Ectodermal cell (in vitro differentiated cells): Measurements from ENCODE around the gene IRAK2.

Experiments used
- H3K27ac ChIP-seq: 2 replicates; pipeline ENCODE4 v1.7.0; 2013; ENCODE audit warnings: mild to moderate bottlenecking, low read depth, low read length; ENCODE audit not compliant: insufficient read depth, poor library complexity, severe bottlenecking
- H3K27me3 ChIP-seq: 2 replicates; pipeline ENCODE4 v1.7.0; 2013; ENCODE audit warnings: mild to moderate bottlenecking, low read length; ENCODE audit not compliant: insufficient read depth, control insufficient read depth, poor library complexity, severe bottlenecking
- H3K36me3 ChIP-seq: one replicate; pipeline ENCODE4 v1.7.0; 2013; ENCODE audit warnings: low read length; ENCODE audit not compliant: control insufficient read depth, insufficient read depth
- H3K4me1 ChIP-seq: one replicate; pipeline ENCODE4 v1.7.0; 2013; ENCODE audit warnings: low read length; ENCODE audit not compliant: control insufficient read depth, insufficient read depth
- H3K4me3 ChIP-seq: 2 replicates; pipeline ENCODE4 v1.7.0; 2013; ENCODE audit warnings: low read depth, low read length, control low read depth; ENCODE audit not compliant: insufficient read depth
- H3K9me3 ChIP-seq: 2 replicates; pipeline ENCODE4 v1.7.0; 2013; ENCODE audit warnings: mild to moderate bottlenecking, low read length, moderate library complexity; ENCODE audit not compliant: control insufficient read depth
- WGBS, 2 experiments: methylation state at CpG; one replicate each; pipeline ENCODE4 v1.1.7; 2013; ENCODE audit warnings: missing lambda C conversion rate in 2 of 2; 5-methylcytosine and 5-hydroxymethylcytosine counted together

IRAK2 gene

DNA sequence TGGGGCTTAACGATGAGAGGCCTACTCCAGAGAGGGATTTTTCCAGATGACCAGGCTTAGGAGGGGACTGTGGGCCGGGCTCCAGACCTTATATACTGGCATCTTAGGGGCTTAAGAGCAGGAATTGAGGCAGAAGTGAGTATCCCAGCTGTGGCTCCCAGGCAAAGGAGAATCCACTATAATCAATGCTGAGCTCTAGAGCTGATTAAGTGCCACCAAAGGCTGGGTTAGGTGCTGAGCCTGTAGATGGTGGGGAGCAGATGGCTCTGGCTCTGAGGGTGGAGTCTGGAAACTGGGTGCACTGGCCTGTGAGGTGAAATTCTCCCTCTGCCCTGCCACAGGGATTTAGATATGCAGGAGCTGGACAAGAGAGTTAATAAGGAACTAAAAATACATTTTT lies 23.2 kb downstream of the IRAK2 start:
- Histone ChIP-seq H3K27me3 (no peaks in the 10 kb centered on the region), H3K36me3 (no peaks in the 10 kb centered on the region), H3K9me3 (no peaks in the 10 kb centered on the region), H3K27ac (no peak overlapping the region), H3K4me3 (no peak overlapping the region), H3K4me1 (no peaks in the 10 kb centered on the region)
- 88 to 91% methylated on average over 2 of the region's 2 CpGs for WGBS, 2 experiments

DNA sequence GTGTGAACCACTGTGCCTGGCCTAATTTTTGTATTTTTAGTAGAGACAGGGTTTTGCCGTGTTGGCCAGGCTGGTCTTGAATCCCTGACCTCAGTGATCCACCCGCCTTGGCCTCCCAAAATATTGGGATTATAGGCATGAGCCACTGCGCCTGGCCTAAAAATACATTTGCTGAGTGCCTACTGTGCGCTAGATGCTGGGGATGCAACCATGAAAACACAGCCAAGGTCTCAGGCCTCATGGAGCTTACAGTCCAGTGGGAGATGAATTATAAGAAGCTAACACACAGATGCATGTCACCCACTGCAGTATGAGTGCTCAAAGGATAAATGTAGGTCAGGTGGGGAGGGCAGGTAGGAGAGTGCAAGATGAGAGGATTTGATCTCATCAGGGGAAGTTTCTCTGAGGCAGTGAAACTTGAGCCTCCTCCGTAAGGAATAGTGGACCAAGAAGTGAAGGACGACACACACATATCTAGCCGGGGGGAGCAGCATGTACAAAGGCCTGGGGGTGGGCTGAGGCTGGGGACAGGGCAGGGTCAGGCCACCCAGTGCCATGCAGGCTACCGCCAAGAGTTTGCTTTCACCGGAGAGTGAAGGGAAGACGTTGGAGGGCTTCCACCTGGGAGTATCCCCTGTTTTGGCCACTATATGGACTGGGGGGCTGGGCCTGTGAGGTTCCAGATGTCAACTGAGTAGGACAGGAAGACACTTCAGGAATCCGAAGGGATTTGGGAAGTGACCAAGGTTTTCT lies 24.3 kb downstream of the IRAK2 start:
- H3K4me1 ChIP-seq = no peaks in the 10 kb centered on the region
- no peak overlapping the region for H3K4me3 ChIP-seq
- H3K27me3 ChIP-seq = no peaks in the 10 kb centered on the region
- H3K36me3 ChIP-seq = no peaks in the 10 kb centered on the region
- no peak overlapping the region for H3K27ac ChIP-seq
- H3K9me3 ChIP-seq = no peaks in the 10 kb centered on the region
- WGBS, 2 experiments = 91% methylated on average over 11 of the region's 11 CpGs

DNA sequence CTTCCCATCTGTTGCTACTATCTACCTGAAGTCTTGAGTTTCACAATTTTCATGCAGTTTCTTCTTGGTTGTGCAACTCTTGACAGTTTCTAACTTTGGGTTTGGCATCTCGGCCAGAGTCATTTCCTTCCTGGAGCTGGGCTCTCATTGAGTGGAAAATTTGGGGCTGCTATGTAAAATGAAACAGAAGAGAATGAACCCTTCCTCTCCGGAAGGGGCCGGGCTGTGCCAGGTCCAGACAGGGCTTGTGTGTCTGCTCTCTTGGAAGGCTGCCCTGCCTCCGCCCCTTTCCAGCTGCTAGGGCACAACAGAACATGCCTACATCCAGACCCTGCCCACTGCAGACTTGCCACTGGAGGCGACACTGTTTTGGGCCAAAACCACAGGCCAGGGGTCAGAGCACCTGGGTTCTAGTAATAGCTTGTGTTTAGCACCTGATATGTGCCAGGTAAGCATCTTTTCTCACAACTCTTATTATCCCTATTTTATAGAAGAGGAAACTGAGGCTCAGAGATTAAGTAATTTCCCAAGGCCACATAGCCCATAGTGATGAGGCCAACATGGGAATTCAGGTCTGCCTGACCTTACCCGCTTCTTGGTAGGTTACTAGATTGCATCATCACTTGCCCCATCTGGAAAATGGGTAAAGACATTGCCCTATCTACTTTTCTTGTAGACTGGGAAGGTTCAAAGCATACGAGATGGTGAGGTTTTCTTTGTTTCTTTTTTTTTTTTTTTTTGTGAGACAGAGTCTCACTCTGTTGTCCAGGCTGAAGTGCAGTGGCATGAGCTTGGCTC lies 25.0 kb downstream of the IRAK2 start:
- Histone ChIP-seq H3K4me1 (no peaks in the 10 kb centered on the region), H3K4me3 (no peak overlapping the region), H3K9me3 (no peaks in the 10 kb centered on the region), H3K36me3 (no peaks in the 10 kb centered on the region), H3K27me3 (no peaks in the 10 kb centered on the region), H3K27ac (no peak overlapping the region)
- whole genome bisulfite sequencing, 2 experiments = 91 to 94% methylated on average over 7 of the region's 7 CpGs

DNA sequence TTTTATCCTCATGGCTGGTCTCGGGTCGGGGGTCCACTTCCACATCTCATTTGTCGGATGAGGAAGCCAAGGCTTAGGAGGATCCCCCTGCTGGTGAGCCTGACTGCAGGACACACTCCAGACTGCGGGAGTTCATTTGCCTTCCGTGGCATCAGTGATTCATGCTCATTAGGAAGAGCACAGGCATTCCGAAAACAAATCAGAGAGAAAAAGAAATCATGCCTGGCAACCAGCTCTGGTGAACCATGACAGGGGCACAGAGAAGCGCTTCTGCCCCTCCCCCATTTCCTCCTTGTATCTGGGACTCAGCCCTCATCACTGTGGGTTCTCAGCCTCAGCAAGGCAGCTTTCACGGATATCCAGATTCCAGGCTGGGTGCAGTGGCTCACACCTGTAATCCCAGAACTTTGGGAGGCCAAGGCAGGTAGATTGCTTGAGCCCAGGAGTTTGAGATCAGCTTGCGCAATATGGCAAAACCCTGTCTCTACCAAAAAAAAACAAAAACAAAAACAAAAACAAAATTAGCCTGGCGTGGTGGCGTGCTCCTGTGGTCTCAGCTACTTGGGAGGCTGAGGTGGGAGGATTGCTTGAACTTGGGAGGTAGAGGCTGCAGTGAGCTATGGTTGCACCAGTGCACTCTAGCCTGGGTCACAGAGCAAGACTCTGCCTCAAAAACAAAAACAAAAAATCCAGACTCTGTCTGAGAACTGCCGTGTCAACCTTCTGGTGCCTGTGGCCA lies 28.4 kb downstream of the IRAK2 start:
- WGBS, 2 experiments = 83% methylated on average over 12 of the region's 12 CpGs
- Histone ChIP-seq H3K4me3 (no peak overlapping the region), H3K36me3 (no peaks in the 10 kb centered on the region), H3K27ac (no peak overlapping the region), H3K4me1 (no peaks in the 10 kb centered on the region), H3K27me3 (no peaks in the 10 kb centered on the region), H3K9me3 (no peaks in the 10 kb centered on the region)

DNA sequence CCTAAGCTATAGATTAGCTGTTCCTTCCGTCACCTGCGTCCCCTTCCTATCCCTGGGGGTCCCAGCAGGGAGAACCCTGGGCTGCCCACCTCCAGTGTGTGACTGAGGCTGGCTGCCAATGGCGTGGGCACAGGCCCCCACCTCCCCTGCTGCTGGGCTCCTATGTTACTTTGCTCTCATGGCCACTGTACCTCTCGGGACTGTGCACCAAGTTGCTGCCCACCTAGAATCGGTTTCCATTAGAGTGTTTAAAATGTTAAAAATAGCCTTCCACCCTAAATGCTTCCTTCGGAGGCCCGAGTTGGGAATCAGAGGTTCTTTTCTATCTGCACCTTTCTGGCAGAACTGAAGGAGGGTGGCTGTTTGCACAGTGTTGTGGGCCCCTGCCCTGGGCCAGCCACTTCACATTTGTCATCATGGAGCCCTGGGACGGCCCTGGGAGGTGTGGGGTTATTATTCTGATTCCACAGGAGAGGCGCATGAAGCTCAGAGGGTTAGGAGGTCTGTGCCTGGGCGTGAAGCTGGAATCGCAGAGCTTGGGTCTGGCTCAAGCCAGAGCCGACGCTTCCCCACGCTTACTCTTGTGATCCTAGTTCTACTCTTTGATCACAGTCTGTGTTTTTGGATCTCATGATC lies 29.1 kb downstream of the IRAK2 start:
- H3K27me3 ChIP-seq = no peaks in the 10 kb centered on the region
- no peaks in the 10 kb centered on the region for H3K9me3 ChIP-seq
- no peak overlapping the region for H3K4me3 ChIP-seq
- no peaks in the 10 kb centered on the region for H3K4me1 ChIP-seq
- no peak overlapping the region for H3K27ac ChIP-seq
- no peaks in the 10 kb centered on the region for H3K36me3 ChIP-seq
- WGBS, 2 experiments = 93 to 96% methylated on average over 14 of the region's 14 CpGs

DNA sequence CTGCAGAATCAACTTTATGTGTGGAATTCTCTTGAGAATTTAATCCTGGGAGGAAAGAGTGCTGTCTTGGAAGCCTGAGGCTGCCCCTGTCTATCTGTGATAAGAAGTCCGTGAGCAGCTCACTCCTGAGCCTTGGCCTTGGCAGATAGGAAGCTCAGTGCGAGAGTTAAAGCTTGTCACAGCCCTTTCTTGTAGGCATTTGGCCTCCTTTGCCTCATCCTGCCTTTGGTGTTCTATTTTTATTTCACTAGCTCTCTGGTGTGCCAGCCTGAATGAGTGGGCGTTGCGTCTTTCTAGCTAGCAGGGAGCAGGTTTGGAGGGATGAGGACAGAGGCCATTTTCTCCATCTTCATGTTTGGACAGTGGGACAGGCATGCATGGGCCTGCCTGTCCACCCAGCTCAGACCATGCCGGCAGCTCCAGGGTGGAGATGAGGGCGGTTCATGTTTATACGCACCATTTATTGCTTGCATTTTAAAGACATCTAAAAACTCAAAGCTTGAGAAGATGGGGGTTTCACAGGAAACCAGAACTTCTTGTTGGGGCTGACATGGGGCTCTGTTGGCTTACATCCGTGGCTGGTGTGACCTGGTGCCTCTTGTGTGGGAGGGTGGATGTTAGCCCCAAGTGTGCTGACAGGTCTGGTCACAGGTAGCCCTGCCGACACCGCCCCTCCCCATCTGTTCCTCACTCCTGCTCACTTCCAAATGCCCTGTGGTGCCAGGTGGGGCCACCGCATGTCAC lies 29.8 kb downstream of the IRAK2 start:
- H3K4me3 ChIP-seq = no peak overlapping the region
- H3K27me3 ChIP-seq = no peaks in the 10 kb centered on the region
- no peaks in the 10 kb centered on the region for H3K9me3 ChIP-seq
- H3K4me1 ChIP-seq = peaks cover 2% of the 10 kb centered on the region
- H3K36me3 ChIP-seq = no peaks in the 10 kb centered on the region
- WGBS, 2 experiments = 85 to 89% methylated on average over 11 of the region's 11 CpGs
- H3K27ac ChIP-seq = no peak overlapping the region

DNA sequence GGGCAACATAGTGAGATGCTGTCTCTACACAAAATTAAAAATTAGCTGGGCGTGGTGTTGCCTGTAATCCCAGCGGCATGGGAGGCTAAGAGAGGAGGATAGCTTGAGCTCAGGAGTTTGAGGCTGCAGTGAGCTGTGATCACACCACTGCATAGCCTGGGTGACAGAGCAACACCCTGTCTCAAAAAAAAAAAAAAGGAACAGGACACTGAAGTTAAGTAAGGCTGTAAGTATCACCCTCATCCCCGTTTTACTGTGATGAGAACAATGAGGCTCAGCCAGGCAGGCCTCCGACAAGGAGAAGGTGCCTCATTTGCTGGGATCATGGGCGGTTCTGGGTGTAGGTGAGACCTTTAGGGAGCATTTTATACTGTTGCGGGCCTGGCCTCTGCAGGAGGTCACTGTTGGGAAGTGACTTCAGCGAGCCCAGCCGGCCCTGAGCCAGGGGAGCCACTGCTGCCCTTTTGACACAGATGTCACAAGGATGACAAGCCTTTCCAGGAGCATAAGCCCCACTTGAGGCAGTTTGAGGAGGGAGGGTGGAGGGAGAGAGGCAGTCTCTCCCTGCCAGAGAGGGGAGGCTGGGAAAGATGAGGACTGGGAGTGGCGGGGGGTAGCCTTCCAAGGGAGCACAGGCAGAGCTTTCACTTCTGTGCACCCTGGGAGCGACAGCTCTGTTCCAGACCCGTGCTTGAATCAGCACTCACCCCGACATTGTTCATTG lies 30.8 kb downstream of the IRAK2 start:
- peaks cover 2% of the 10 kb centered on the region for H3K4me1 ChIP-seq
- no peak overlapping the region for H3K4me3 ChIP-seq
- no peaks in the 10 kb centered on the region for H3K36me3 ChIP-seq
- no peaks in the 10 kb centered on the region for H3K27me3 ChIP-seq
- H3K27ac ChIP-seq = no peak overlapping the region
- 74 to 77% methylated on average over 12 of the region's 12 CpGs for WGBS, 2 experiments
- no peaks in the 10 kb centered on the region for H3K9me3 ChIP-seq

DNA sequence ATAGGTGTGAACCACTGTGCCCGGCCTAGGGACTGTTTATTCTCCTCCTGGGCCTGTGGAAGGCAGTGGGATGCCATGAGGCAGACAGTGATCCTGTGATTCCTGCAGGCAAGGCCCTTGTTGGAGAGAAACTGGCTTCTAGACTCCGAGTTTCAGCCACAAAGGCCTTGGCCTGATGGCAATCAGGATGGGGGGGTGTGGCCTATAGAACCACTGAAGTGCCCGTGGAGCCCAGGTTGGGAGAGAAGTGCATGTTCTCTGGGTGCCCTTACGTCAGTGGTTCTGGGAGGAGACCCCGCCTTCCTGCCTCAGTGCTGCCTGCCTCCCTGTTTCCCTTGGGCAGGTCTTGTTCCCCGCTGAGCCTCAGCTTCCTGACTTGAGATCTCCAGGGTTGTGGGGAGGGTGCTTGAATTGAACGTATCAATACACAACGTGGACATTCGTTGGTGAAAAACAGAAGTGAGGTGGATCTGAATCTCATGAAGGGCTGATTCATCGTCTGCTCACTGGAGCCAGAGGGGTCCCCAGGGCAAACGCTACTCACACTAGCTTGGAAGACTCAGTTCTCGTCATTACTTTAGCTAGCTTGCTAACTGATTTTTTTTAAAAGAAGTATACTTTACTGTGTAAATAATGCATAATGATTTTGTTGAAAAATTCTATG lies 31.8 kb downstream of the IRAK2 start:
- Histone ChIP-seq H3K9me3 (no peaks in the 10 kb centered on the region), H3K27ac (no peak overlapping the region), H3K36me3 (no peaks in the 10 kb centered on the region), H3K4me3 (no peak overlapping the region), H3K27me3 (no peaks in the 10 kb centered on the region), H3K4me1 (peaks cover 2% of the 10 kb centered on the region)
- 87 to 90% methylated on average over 12 of the region's 12 CpGs for WGBS, 2 experiments

DNA sequence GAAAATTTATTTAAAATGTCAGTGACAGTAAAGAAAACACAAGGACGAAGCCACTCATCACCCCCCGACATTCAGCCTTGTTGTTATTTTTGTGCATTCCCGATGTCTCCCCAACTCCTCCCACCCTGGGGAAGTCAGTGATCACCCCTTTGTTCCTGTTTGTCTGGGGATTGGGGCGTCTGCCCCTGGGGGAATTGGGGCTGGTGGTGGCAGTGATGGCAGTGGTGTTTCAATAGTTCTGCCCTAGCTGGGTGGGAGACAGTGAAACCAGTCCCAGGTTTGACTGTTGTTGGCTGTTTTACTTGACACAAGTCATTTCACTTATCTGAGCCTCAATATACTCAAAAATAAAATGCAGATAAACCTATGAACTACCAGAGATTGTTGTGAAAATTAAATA lies 33.5 kb downstream of the IRAK2 start:
- 86 to 95% methylated on average over 4 of the region's 4 CpGs for WGBS, 2 experiments
- no peaks in the 10 kb centered on the region for H3K27me3 ChIP-seq
- H3K27ac ChIP-seq = no peak overlapping the region
- peaks cover 2% of the 10 kb centered on the region for H3K4me1 ChIP-seq
- no peaks in the 10 kb centered on the region for H3K36me3 ChIP-seq
- H3K9me3 ChIP-seq = no peaks in the 10 kb centered on the region
- H3K4me3 ChIP-seq = no peak overlapping the region
